IgD-negative memory B cell (primary cell): ENCODE results near the gene NEMP2. TPM values are rescaled to one million over a fixed set of nuclear protein-coding genes. Genes with fewer than 3 reads are reported as not detected.
"Not testable (repeated sequence)": the region's sequence is repeated elsewhere in the genome, so short reads cannot be mapped to it uniquely, and the experiment has no call there.

Experiments
- H3K27ac Mint-ChIP-seq, 3 donors: one replicate each; pipeline ENCODE4 v1.8.0; 2020 to 2022; ENCODE audit warnings: mild to moderate bottlenecking in 3 of 3, mixed read lengths in 3 of 3, moderate library complexity in 1 of 3
- H3K27me3 Mint-ChIP-seq: one replicate; pipeline ENCODE4 v1.8.0; 2021; ENCODE audit warnings: mixed read lengths
- H3K36me3 Mint-ChIP-seq: one replicate; pipeline ENCODE4 v1.8.0; 2020; ENCODE audit warnings: mild to moderate bottlenecking, mixed read lengths
- H3K4me1 Mint-ChIP-seq, 3 donors: one replicate each; pipeline ENCODE4 v1.8.0; 2020 to 2022; ENCODE audit warnings: mixed read lengths in 3 of 3, mild to moderate bottlenecking in 1 of 3
- H3K4me3 Mint-ChIP-seq, 4 donors: one replicate each; pipeline ENCODE4 v1.8.0; 2020 to 2022; ENCODE audit warnings: mild to moderate bottlenecking in 4 of 4, mixed read lengths in 4 of 4, moderate library complexity in 3 of 4
- H3K9me3 Mint-ChIP-seq, 3 donors: one replicate each; pipeline ENCODE4 v1.8.0; 2020 to 2021; ENCODE audit warnings: mixed read lengths in 3 of 3, mild to moderate bottlenecking in 1 of 3
- polyA plus RNA-seq: library from polyadenylated mRNA; unstranded; fragments of 300-500 nt; fragmentation: Illumina TruSeq; gene quantifications from one replicate; pipeline ENCODE4 v1.2.3, GENCODE V29; 2021

Gene NEMP2
- polyA plus RNA-seq, 1 donor from 2014 or later: 5.5 TPM

- no peak overlapping the region for H3K4me3 Mint-ChIP-seq
- peaks cover 3% of the 10 kb centered on the region for H3K36me3 Mint-ChIP-seq
- no peak overlapping the region for H3K27ac Mint-ChIP-seq
- peaks cover 37 to 46% (median 46%) of the 10 kb centered on the region in 3 donors for H3K4me1 Mint-ChIP-seq
- no peaks in the 10 kb centered on the region for H3K9me3 Mint-ChIP-seq
- H3K27me3 Mint-ChIP-seq: no peaks in the 10 kb centered on the region
Observed at GRCh38 chr2:190524928-190525327, 9.6 kb downstream of the NEMP2 start.

GRCh38 chr2:190519975-190520767 is 14.4 kb downstream of the NEMP2 start:
- peak overlapping the region in 2 of 3 donors; percentile 16 to 69 for H3K27ac Mint-ChIP-seq
- H3K27me3 Mint-ChIP-seq: no peaks in the 10 kb centered on the region
- peak overlapping the region in 1 of 4 donors; percentile 2 for H3K4me3 Mint-ChIP-seq
- H3K4me1 Mint-ChIP-seq: peaks cover 6 to 15% (median 12%) of the 10 kb centered on the region in 3 donors
- H3K9me3 Mint-ChIP-seq: no peaks in the 10 kb centered on the region
- peaks cover 3% of the 10 kb centered on the region for H3K36me3 Mint-ChIP-seq

GRCh38 chr2:190517468-190517867 is 17.1 kb downstream of the NEMP2 start:
- H3K4me1 Mint-ChIP-seq: peaks cover 6 to 13% (median 12%) of the 10 kb centered on the region in 3 donors
- no peak overlapping the region for H3K27ac Mint-ChIP-seq
- H3K36me3 Mint-ChIP-seq: peaks cover 3% of the 10 kb centered on the region
- no peaks in the 10 kb centered on the region for H3K9me3 Mint-ChIP-seq
- no peaks in the 10 kb centered on the region for H3K27me3 Mint-ChIP-seq
- no peak overlapping the region for H3K4me3 Mint-ChIP-seq

GRCh38 chr2:190515687-190516086 is 18.8 kb downstream of the NEMP2 start:
- Mint-ChIP-seq H3K4me3 (no peak overlapping the region), H3K4me1 (peaks cover 2 to 8% (median 6%) of the 10 kb centered on the region in 3 donors), H3K27ac (peak overlapping the region in 1 of 3 donors; percentile 66), H3K9me3 (no peaks in the 10 kb centered on the region), H3K27me3 (no peaks in the 10 kb centered on the region), H3K36me3 (peaks cover 4% of the 10 kb centered on the region)

- H3K27me3 Mint-ChIP-seq: no peaks in the 10 kb centered on the region
- H3K36me3 Mint-ChIP-seq: peaks cover 4% of the 10 kb centered on the region
- no peak overlapping the region for H3K4me3 Mint-ChIP-seq
- H3K9me3 Mint-ChIP-seq: no peaks in the 10 kb centered on the region
- H3K27ac Mint-ChIP-seq: no peak overlapping the region
- H3K4me1 Mint-ChIP-seq: peaks cover 0 to 5% (median 4%) of the 10 kb centered on the region in 3 donors
Observed at GRCh38 chr2:190514676-190515075, 19.8 kb downstream of the NEMP2 start.

GRCh38 chr2:190513877-190514276 is 20.6 kb downstream of the NEMP2 start:
- Mint-ChIP-seq H3K36me3 (peaks cover 4% of the 10 kb centered on the region), H3K27me3 (no peaks in the 10 kb centered on the region), H3K9me3 (no peaks in the 10 kb centered on the region), H3K4me3 (no peak overlapping the region), H3K4me1 (peaks cover 0 to 5% (median 4%) of the 10 kb centered on the region in 3 donors), H3K27ac (no peak overlapping the region)

GRCh38 chr2:190512539-190513095 is 21.9 kb downstream of the NEMP2 start:
- Mint-ChIP-seq H3K4me1 (peaks cover 0 to 5% (median 4%) of the 10 kb centered on the region in 3 donors), H3K9me3 (no peaks in the 10 kb centered on the region), H3K36me3 (peaks cover 4% of the 10 kb centered on the region), H3K27ac (no peak overlapping the region), H3K27me3 (no peaks in the 10 kb centered on the region), H3K4me3 (peak overlapping the region in 1 of 4 donors; percentile 52)

GRCh38 chr2:190511104-190511503 is 23.4 kb downstream of the NEMP2 start:
- Mint-ChIP-seq H3K4me3 (no peak overlapping the region), H3K27ac (no peak overlapping the region), H3K9me3 (no peaks in the 10 kb centered on the region), H3K36me3 (peaks cover 4% of the 10 kb centered on the region), H3K4me1 (peaks cover 11 to 13% (median 12%) of the 10 kb centered on the region in 3 donors), H3K27me3 (no peaks in the 10 kb centered on the region)

- H3K4me1 Mint-ChIP-seq: peaks cover 10 to 22% (median 14%) of the 10 kb centered on the region in 3 donors
- H3K27me3 Mint-ChIP-seq, H3K36me3 Mint-ChIP-seq, H3K9me3 Mint-ChIP-seq, H3K4me3 Mint-ChIP-seq, H3K27ac Mint-ChIP-seq: not testable (repeated sequence)
Observed at GRCh38 chr2:190509895-190510294, 24.6 kb downstream of the NEMP2 start.

GRCh38 chr2:190507135-190507534 is 27.4 kb downstream of the NEMP2 start:
- peak overlapping the region; percentile 2 to 91 (median 85) for H3K27ac Mint-ChIP-seq

GRCh38 chr2:190506666-190507065 is 27.9 kb downstream of the NEMP2 start:
- peaks cover 4% of the 10 kb centered on the region for H3K36me3 Mint-ChIP-seq
- no peak overlapping the region for H3K4me3 Mint-ChIP-seq
- H3K9me3 Mint-ChIP-seq: no peaks in the 10 kb centered on the region
- H3K4me1 Mint-ChIP-seq: peaks cover 10 to 22% (median 14%) of the 10 kb centered on the region in 3 donors
- peak overlapping the region; percentile 2 to 91 (median 85) for H3K27ac Mint-ChIP-seq
- H3K27me3 Mint-ChIP-seq: no peaks in the 10 kb centered on the region

More at GRCh38 chr2:190507135-190507534, 27.4 kb downstream of the NEMP2 start:
- Mint-ChIP-seq H3K4me3 (peak overlapping the region in 1 of 4 donors; percentile 45), H3K27me3 (no peaks in the 10 kb centered on the region), H3K36me3 (peaks cover 4% of the 10 kb centered on the region), H3K4me1 (peaks cover 10 to 22% (median 14%) of the 10 kb centered on the region in 3 donors), H3K9me3 (no peaks in the 10 kb centered on the region)

- Mint-ChIP-seq H3K4me3 (no peak overlapping the region), H3K4me1 (peaks cover 11 to 22% (median 14%) of the 10 kb centered on the region in 3 donors), H3K36me3 (no peaks in the 10 kb centered on the region), H3K27ac (peak overlapping the region in 2 of 3 donors; percentile 81 to 85), H3K27me3 (no peaks in the 10 kb centered on the region), H3K9me3 (no peaks in the 10 kb centered on the region)
Observed at GRCh38 chr2:190505696-190506095, 28.8 kb downstream of the NEMP2 start.

GRCh38 chr2:190504912-190505311 is 29.6 kb downstream of the NEMP2 start:
- no peaks in the 10 kb centered on the region for H3K36me3 Mint-ChIP-seq
- H3K27ac Mint-ChIP-seq: no peak overlapping the region
- peaks cover 11 to 22% (median 14%) of the 10 kb centered on the region in 3 donors for H3K4me1 Mint-ChIP-seq
- no peaks in the 10 kb centered on the region for H3K9me3 Mint-ChIP-seq
- H3K4me3 Mint-ChIP-seq: no peak overlapping the region
- no peaks in the 10 kb centered on the region for H3K27me3 Mint-ChIP-seq

GRCh38 chr2:190503088-190503487 is 31.4 kb downstream of the NEMP2 start:
- peaks cover 11 to 22% (median 14%) of the 10 kb centered on the region in 3 donors for H3K4me1 Mint-ChIP-seq

GRCh38 chr2:190501702-190502407 is 32.7 kb downstream of the NEMP2 start:
- H3K27ac Mint-ChIP-seq: no peak overlapping the region
- no peaks in the 10 kb centered on the region for H3K36me3 Mint-ChIP-seq
- no peaks in the 10 kb centered on the region for H3K9me3 Mint-ChIP-seq
- peaks cover 8 to 17% (median 9%) of the 10 kb centered on the region in 3 donors for H3K4me1 Mint-ChIP-seq
- no peak overlapping the region for H3K4me3 Mint-ChIP-seq
- H3K27me3 Mint-ChIP-seq: no peaks in the 10 kb centered on the region

More at GRCh38 chr2:190503088-190503487, 31.4 kb downstream of the NEMP2 start:
- H3K36me3 Mint-ChIP-seq: no peaks in the 10 kb centered on the region
- no peak overlapping the region for H3K4me3 Mint-ChIP-seq
- H3K27ac Mint-ChIP-seq: no peak overlapping the region
- no peaks in the 10 kb centered on the region for H3K27me3 Mint-ChIP-seq
- H3K9me3 Mint-ChIP-seq: no peaks in the 10 kb centered on the region
